Measurements from ENCODE around the gene ATG4C. TPM values are rescaled to one million over a fixed set of nuclear protein-coding genes. Genes with fewer than 3 reads are reported as not detected.

The ATG4C gene
- total RNA-seq, 1 donor from 2014 or later, result 8.8 TPM

- intact Hi-C loops (cut with micrococcal nuclease), result no loop called here
- H3K36me3 Mint-ChIP-seq (ENCODE audit: low read depth), result peaks cover 1% of the 10 kb centered on the region
- DNase-seq (ENCODE audit: low spot score), result no peak
- no peaks in the 10 kb centered on the region for H3K9me3 Mint-ChIP-seq
- no peaks in the 10 kb centered on the region for H3K4me1 Mint-ChIP-seq (ENCODE audit: low read depth)
- H3K27ac Mint-ChIP-seq, result no peak overlapping the region
- H3K27me3 Mint-ChIP-seq (ENCODE audit: insufficient read depth), result no peaks in the 10 kb centered on the region
- H3K4me3 Mint-ChIP-seq, result no peak overlapping the region
Measured at GRCh38 chr1:62833529-62833928, 49.6 kb downstream of the ATG4C start.

DNA sequence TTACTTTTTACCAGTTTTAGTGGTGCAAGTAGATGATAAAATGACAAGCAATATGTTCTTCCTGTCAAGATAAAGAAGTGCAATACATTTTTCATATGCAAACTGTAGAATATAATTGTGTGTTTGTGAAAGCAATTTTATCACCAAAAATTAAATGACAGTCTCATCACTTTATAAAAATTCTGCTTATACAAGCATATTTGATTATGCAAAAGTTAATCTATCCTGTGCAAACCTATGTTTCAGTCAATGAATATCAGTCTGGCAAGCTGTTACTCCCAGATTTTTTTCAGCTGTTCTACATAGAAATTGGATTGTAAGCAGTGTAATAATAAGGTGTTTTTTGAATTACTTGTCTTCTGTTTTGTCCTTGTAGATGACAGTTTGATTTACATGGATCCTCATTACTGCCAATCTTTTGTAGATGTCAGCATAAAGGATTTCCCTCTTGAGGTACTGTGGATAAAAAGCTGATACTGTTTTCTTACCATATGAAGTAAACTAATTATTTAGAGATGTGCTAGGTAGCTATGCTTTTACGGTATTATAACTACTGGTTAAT, 50.5 kb downstream of the ATG4C start:
- Mint-ChIP-seq H3K36me3 (ENCODE audit: low read depth) (peaks cover 1% of the 10 kb centered on the region), H3K27me3 (ENCODE audit: insufficient read depth) (no peaks in the 10 kb centered on the region), H3K27ac (no peak overlapping the region), H3K4me1 (ENCODE audit: low read depth) (no peaks in the 10 kb centered on the region), H3K9me3 (no peaks in the 10 kb centered on the region), H3K4me3 (no peak overlapping the region)
- intact Hi-C loops (cut with micrococcal nuclease), result no loop called here
- no peak for DNase-seq (ENCODE audit: low spot score)

DNA sequence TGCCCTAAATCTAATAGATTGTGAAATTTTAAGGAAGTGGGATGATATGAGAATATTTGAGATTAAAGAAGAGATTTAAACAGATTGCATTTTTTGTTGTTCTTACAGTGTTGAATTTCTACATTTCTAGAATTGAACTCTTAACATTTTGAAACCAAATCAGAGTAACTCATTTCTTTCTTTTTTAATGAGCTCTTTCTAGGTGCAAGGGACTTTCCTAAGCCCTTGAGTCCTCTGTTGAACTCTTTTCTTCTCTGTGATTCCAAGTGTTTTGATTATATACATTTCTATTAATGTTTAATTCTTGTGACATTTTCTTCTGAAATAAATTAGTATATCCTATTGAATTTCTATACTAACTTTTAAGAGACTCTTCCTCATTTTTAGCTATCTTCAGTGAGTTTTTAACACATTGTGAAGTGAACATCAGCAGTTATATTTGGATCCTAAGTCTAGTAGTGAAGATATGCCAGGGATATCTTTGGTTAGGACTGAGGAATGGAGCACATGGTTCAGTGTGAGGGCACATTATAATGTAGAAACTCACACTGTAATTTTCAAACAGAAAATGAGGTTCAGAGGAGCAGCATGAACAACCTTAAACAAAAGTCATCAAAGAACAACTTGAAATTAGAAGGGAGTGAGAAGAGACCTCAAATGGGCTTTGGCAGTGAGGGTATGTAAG, 53.1 kb downstream of the ATG4C start:
- Mint-ChIP-seq H3K27ac (no peak overlapping the region), H3K9me3 (no peaks in the 10 kb centered on the region), H3K4me1 (ENCODE audit: low read depth) (no peaks in the 10 kb centered on the region), H3K36me3 (ENCODE audit: low read depth) (no peaks in the 10 kb centered on the region), H3K27me3 (ENCODE audit: insufficient read depth) (no peaks in the 10 kb centered on the region), H3K4me3 (no peak overlapping the region)
- no peak for DNase-seq (ENCODE audit: low spot score)
- intact Hi-C loops (cut with micrococcal nuclease), result no loop called here

GRCh38 chr1:62840555-62840954, 56.6 kb downstream of the ATG4C start:
- Mint-ChIP-seq H3K4me3 (no peak overlapping the region), H3K27ac (no peak overlapping the region), H3K27me3 (ENCODE audit: insufficient read depth) (no peaks in the 10 kb centered on the region), H3K9me3 (no peaks in the 10 kb centered on the region), H3K4me1 (ENCODE audit: low read depth) (no peaks in the 10 kb centered on the region), H3K36me3 (ENCODE audit: low read depth) (no peaks in the 10 kb centered on the region)
- DNase-seq (ENCODE audit: low spot score), result no peak
- intact Hi-C loops (cut with micrococcal nuclease), result loop anchor here (2.0 to 5.0 kb wide), 4 partner anchors 308 to 1406 kb away; no protein-coding TSS in a partner anchor

GRCh38 chr1:62841587-62842169, 57.7 kb downstream of the ATG4C start:
- H3K4me1 Mint-ChIP-seq (ENCODE audit: low read depth), result no peaks in the 10 kb centered on the region
- no peak overlapping the region for H3K4me3 Mint-ChIP-seq
- H3K27ac Mint-ChIP-seq, result no peak overlapping the region

DNA sequence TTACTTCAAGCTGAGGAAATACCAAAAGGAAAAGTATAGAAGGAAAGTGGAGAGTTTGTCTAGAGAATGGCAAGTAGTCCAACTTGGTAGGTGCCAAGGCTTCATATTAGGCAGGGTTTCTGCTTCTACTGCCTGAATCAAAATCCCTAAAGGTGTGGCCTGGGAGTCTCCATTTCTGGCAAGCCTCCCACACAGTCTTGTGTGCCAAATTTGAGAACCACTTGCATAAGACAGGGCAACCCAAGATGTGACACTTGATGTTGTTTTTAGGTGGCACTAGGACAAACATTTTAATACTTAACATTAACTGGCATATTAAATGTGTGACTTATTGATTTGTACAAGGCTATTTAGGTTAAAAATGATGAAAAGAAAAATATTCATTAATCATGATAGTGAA, 60.1 kb downstream of the ATG4C start:
- Mint-ChIP-seq H3K36me3 (ENCODE audit: low read depth) (no peaks in the 10 kb centered on the region), H3K4me1 (ENCODE audit: low read depth) (no peaks in the 10 kb centered on the region), H3K4me3 (no peak overlapping the region), H3K9me3 (no peaks in the 10 kb centered on the region), H3K27me3 (ENCODE audit: insufficient read depth) (no peaks in the 10 kb centered on the region), H3K27ac (no peak overlapping the region)
- DNase-seq (ENCODE audit: low spot score), result no peak
- intact Hi-C loops (cut with micrococcal nuclease), result loop anchor here (5.0 kb wide), 2 partner anchors 473 to 693 kb away; no protein-coding TSS in a partner anchor

More at GRCh38 chr1:62841587-62842169, 57.7 kb downstream of the ATG4C start:
- Mint-ChIP-seq H3K9me3 (no peaks in the 10 kb centered on the region), H3K27me3 (ENCODE audit: insufficient read depth) (no peaks in the 10 kb centered on the region), H3K36me3 (ENCODE audit: low read depth) (no peaks in the 10 kb centered on the region)
- intact Hi-C loops (cut with micrococcal nuclease), result loop anchor here (2.0 to 5.0 kb wide), 4 partner anchors 307 to 1405 kb away; no protein-coding TSS in a partner anchor
- DNase-seq (ENCODE audit: low spot score), result no peak

DNA sequence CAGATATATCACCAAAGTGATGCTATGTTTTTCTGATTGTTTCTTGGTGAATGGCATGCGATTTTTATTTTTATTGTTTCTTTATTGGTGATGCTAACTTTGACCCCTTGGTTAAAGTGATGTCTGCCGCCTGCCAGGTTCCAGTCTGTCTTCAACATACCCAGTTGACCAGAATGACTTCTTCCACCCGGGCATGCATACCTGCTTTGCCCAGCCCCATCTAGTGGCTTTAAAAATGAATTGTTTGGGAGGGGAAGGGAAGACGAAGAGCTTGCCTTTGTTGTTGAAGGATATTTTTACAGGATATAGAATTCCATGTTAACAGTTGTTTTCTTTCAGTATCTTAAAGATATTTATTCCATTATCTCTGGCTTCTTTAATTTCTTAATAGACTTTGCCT, 65.1 kb downstream of the ATG4C start:
- Mint-ChIP-seq H3K27me3 (ENCODE audit: insufficient read depth) (no peaks in the 10 kb centered on the region), H3K36me3 (ENCODE audit: low read depth) (no peaks in the 10 kb centered on the region), H3K4me1 (ENCODE audit: low read depth) (no peaks in the 10 kb centered on the region), H3K9me3 (no peaks in the 10 kb centered on the region), H3K27ac (no peak overlapping the region), H3K4me3 (no peak overlapping the region)
- no peak for DNase-seq (ENCODE audit: low spot score)
- intact Hi-C loops (cut with micrococcal nuclease), result no loop called here

DNA sequence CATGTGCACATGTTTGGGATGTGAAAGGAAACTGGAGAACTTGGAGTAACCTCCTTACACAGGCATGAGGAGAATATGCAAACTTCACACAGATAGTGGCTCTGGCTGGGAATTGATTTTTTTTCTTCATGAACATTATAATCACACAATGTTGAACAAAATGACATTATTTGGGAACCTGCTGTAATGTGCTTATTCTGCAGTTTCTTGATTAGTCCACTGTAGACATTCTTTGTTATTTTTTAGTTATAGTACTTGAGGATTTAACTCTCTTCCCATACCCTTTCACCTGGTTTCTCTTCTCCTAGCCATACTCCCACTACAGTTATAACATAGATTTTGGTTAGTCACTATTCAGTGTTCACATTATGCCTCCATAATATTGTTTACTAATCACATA, 68.3 kb downstream of the ATG4C start:
- Mint-ChIP-seq H3K27ac (no peak overlapping the region), H3K36me3 (ENCODE audit: low read depth) (no peaks in the 10 kb centered on the region), H3K9me3 (no peaks in the 10 kb centered on the region), H3K27me3 (ENCODE audit: insufficient read depth) (no peaks in the 10 kb centered on the region), H3K4me1 (ENCODE audit: low read depth) (no peaks in the 10 kb centered on the region), H3K4me3 (no peak overlapping the region)
- DNase-seq (ENCODE audit: low spot score), result no peak
- intact Hi-C loops (cut with micrococcal nuclease), result no loop called here

GRCh38 chr1:62856960-62857359, 73.0 kb downstream of the ATG4C start:
- DNase-seq (ENCODE audit: low spot score), result no peak
- H3K4me1 Mint-ChIP-seq (ENCODE audit: low read depth), result no peaks in the 10 kb centered on the region
- no peak overlapping the region for H3K27ac Mint-ChIP-seq
- no peaks in the 10 kb centered on the region for H3K36me3 Mint-ChIP-seq (ENCODE audit: low read depth)
- intact Hi-C loops (cut with micrococcal nuclease), result no loop called here
- no peaks in the 10 kb centered on the region for H3K27me3 Mint-ChIP-seq (ENCODE audit: insufficient read depth)
- H3K4me3 Mint-ChIP-seq, result no peak overlapping the region
- H3K9me3 Mint-ChIP-seq, result no peaks in the 10 kb centered on the region

DNA sequence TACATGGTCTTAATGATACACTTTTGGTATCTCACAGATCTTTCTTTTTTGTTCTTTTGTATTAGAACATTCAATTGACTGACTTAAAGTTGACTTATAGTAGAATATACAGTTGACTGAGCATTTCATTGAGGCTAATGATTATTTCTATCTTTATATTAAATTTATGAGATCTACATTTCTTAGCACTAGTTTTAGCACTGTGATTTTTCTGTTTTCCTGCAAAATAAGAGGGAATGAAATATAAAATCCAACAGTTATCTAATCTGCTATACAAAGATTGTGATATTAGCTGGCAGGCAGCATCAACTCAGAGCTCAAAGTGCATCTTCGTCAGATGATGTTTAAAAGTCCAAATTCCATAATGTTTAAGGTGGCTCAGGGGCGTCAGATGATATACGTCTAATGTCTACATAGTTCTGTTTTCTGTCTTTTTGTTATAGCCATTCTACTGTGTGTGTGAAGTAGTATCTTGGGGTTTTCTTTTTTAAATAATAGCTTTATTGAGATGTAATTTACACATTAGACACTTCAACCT, 85.4 kb downstream of the ATG4C start:
- no peak for DNase-seq (ENCODE audit: low spot score)
- Mint-ChIP-seq H3K9me3 (no peaks in the 10 kb centered on the region), H3K36me3 (ENCODE audit: low read depth) (no peaks in the 10 kb centered on the region), H3K4me3 (no peak overlapping the region), H3K4me1 (ENCODE audit: low read depth) (no peaks in the 10 kb centered on the region), H3K27ac (no peak overlapping the region), H3K27me3 (ENCODE audit: insufficient read depth) (peaks cover 5% of the 10 kb centered on the region)
- intact Hi-C loops (cut with micrococcal nuclease), result no loop called here

- intact Hi-C loops (cut with micrococcal nuclease), result no loop called here
- Mint-ChIP-seq H3K9me3 (no peaks in the 10 kb centered on the region), H3K27me3 (ENCODE audit: insufficient read depth) (peaks cover 8% of the 10 kb centered on the region), H3K27ac (no peak overlapping the region), H3K4me1 (ENCODE audit: low read depth) (no peaks in the 10 kb centered on the region), H3K4me3 (no peak overlapping the region), H3K36me3 (ENCODE audit: low read depth) (no peaks in the 10 kb centered on the region)
- no peak for DNase-seq (ENCODE audit: low spot score)
Measured at GRCh38 chr1:62870148-62870547, 86.2 kb downstream of the ATG4C start.

DNA sequence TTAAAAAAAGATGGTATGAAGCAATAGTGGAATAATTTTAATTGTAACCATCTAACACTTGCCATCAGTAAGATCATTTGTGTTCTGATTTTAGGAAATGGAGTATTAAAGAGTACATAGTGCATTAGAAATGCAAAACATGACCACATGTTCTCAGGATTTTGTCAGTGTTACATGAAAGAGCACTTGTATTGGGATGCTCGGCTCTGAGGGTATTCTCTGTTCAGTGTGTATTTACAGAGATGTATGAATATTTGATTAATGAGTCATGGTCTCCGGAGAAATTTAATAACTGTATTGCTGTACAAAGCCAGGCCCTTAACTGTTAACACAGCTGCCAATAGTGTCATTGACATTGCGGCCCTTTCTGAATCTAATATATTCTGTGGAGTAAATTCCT, 91.7 kb downstream of the ATG4C start:
- H3K4me3 Mint-ChIP-seq, result no peak overlapping the region
- intact Hi-C loops (cut with micrococcal nuclease), result no loop called here
- DNase-seq (ENCODE audit: low spot score), result no peak
- peaks cover 7% of the 10 kb centered on the region for H3K27me3 Mint-ChIP-seq (ENCODE audit: insufficient read depth)
- no peaks in the 10 kb centered on the region for H3K36me3 Mint-ChIP-seq (ENCODE audit: low read depth)
- no peaks in the 10 kb centered on the region for H3K4me1 Mint-ChIP-seq (ENCODE audit: low read depth)
- no peak overlapping the region for H3K27ac Mint-ChIP-seq
- H3K9me3 Mint-ChIP-seq, result no peaks in the 10 kb centered on the region

DNA sequence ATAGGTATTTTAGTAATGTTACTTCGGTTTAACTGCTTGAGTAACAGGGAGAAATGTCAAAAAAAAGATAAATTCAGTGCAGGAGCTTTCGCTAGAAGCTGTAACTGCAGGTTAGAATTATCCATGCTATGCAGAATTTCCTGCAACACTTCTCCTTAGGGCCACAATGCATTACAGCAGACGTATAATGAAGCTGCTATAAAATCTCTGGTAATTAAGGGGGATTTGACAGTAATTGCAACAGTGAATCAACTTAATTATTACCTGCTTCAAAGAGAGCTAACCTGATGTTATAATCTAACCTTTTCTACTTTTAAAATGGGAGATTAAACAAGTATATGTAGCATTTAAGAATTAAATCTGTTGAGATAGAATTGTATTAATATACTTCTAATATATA, 92.6 kb downstream of the ATG4C start:
- intact Hi-C loops (cut with micrococcal nuclease), result no loop called here
- Mint-ChIP-seq H3K27ac (no peak overlapping the region), H3K36me3 (ENCODE audit: low read depth) (no peaks in the 10 kb centered on the region), H3K27me3 (ENCODE audit: insufficient read depth) (peaks cover 6% of the 10 kb centered on the region), H3K4me3 (no peak overlapping the region), H3K9me3 (no peaks in the 10 kb centered on the region), H3K4me1 (ENCODE audit: low read depth) (no peaks in the 10 kb centered on the region)
- no peak for DNase-seq (ENCODE audit: low spot score)
